Upper lobe of left lung (tissue), 4 donors: ENCODE measurements around the gene CYP46A1.

Experiments
- EP300 ChIP-seq, 4 donors: sonication (generic); formaldehyde crosslinking; IDR thresholded peaks; one replicate each; pipeline ENCODE4 v1.5.1; 2017; ENCODE audit warnings: antibody characterized with exemption in 4 of 4, control low read depth in 2 of 4
- POLR2A ChIP-seq, 4 donors: fragments of 450-650 bp; IDR thresholded peaks; one replicate each; pipeline ENCODE4 v1.5.1; 2016 to 2017; ENCODE audit warnings: antibody characterized with exemption in 4 of 4, mild to moderate bottlenecking in 2 of 4
- POLR2AphosphoS5 ChIP-seq, 2 donors: sonication (generic); formaldehyde crosslinking; IDR thresholded peaks; one replicate each; pipeline ENCODE4 v1.5.1; 2017; ENCODE audit warnings: antibody characterized with exemption in 2 of 2
- TF ChIP-seq, protein P1 (sequence below), 6 experiments: fragments of 450-650 bp in 4 of 6; fragments of 200-600 bp in 2 of 6; sonication (generic) in 2 of 6; IDR thresholded peaks; one replicate each; pipeline ENCODE4 v1.5.1; 2016 to 2019; ENCODE audit warnings: antibody characterized with exemption in 6 of 6

DNA sequence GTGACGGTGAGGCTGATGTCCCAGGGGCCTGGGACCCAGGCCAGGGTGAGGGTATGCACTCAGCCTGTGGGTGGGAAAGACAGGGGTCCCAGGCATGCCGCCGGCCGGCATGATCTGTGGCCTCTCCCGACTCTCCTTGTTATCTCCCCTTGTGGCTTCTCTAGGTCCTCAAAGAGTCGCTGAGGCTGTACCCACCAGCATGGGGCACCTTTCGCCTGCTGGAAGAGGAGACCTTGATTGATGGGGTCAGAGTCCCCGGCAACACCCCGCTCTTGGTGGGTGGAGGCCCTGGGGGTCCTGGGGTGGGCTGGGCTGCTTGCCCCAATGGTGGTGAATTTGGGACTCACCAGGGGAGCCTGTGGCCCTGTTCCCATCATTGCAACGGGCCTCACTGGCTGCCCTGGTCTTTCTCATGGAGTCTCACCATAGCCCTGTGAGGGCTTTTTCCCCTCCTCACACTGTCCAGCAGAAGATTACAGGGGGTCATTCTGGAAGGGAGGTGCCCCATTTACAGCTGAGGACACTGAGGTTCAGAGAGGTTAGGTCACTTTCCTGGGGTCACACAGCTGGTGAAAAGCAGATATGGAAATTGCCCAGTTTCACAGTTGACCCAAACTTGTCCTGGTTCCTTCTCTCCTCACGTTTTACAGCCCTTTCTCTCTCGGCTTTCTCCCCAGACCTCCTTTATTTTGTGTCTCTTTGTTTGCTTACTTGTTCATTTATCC, 37.9 kb downstream of the CYP46A1 start:
- TF ChIP-seq, protein P1, sequence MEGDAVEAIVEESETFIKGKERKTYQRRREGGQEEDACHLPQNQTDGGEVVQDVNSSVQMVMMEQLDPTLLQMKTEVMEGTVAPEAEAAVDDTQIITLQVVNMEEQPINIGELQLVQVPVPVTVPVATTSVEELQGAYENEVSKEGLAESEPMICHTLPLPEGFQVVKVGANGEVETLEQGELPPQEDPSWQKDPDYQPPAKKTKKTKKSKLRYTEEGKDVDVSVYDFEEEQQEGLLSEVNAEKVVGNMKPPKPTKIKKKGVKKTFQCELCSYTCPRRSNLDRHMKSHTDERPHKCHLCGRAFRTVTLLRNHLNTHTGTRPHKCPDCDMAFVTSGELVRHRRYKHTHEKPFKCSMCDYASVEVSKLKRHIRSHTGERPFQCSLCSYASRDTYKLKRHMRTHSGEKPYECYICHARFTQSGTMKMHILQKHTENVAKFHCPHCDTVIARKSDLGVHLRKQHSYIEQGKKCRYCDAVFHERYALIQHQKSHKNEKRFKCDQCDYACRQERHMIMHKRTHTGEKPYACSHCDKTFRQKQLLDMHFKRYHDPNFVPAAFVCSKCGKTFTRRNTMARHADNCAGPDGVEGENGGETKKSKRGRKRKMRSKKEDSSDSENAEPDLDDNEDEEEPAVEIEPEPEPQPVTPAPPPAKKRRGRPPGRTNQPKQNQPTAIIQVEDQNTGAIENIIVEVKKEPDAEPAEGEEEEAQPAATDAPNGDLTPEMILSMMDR (IDR thresholded peaks at IDR 0.05), result no peak
- no peak for TF ChIP-seq POLR2A (IDR thresholded peaks at IDR 0.05)
- TF ChIP-seq EP300 (IDR thresholded peaks at IDR 0.05), result no peak
- no peak for TF ChIP-seq POLR2AphosphoS5 (IDR thresholded peaks at IDR 0.05)
